WERI-Rb-1 (cell line): ENCODE measurements around the gene C14orf119.

Source experiments
- DNase-seq: peaks from one replicate; pipeline ENCODE4 v3.0.0-alpha.2; 2020
- H3K27ac ChIP-seq: fragments of 250-450 bp; sonication (Bioruptor Pico); 2 replicates; pipeline ENCODE4 v1.5.1; 2020; ENCODE audit warnings: mild to moderate bottlenecking, moderate library complexity
- H3K27me3 ChIP-seq: fragments of 250-450 bp; sonication (Bioruptor Pico); 2 replicates; pipeline ENCODE4 v1.5.1; 2021; ENCODE audit warnings: mild to moderate bottlenecking, low read depth, moderate library complexity; ENCODE audit not compliant: insufficient read depth, severe bottlenecking
- H3K36me3 ChIP-seq: fragments of 250-450 bp; sonication (Bioruptor Pico); 2 replicates; pipeline ENCODE4 v1.5.1; 2020; ENCODE audit warnings: mild to moderate bottlenecking, moderate library complexity
- H3K4me3 ChIP-seq: 2 replicates; pipeline ENCODE4 v1.5.1; 2011; ENCODE audit warnings: low read depth, mild to moderate bottlenecking, control low read depth, low read length
- H3K9me3 ChIP-seq: fragments of 250-450 bp; sonication (Bioruptor Pico); 2 replicates; pipeline ENCODE4 v1.5.1; 2021; ENCODE audit warnings: mild to moderate bottlenecking, moderate library complexity; ENCODE audit not compliant: severe bottlenecking
- TF ChIP-seq, protein P1 (sequence below): IDR thresholded peaks from 2 replicates; pipeline ENCODE4 v1.5.1; 2011; ENCODE audit warnings: low read depth, mild to moderate bottlenecking, control low read depth, inconsistent platforms, low read length

C14orf119 gene

DNA sequence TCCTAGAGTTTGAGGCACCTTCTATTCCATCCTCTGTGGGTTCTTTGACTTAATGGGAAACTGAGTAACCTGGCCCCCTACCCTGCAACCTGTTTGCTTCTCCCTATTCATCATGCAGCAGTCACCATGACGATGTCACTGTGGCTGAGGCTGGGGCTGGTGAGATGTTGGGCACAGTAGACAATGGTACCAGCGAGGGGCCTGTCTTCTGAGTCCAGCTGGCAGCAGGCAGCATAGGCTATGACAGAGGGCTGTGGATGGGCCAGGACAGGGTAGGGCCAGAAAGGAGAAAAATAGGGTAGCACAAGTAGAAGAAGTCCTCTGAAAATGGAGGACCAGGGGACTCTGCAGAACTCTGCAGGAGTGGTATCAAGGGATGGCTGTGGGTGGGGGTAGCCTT, 7.5 kb downstream of the C14orf119 start:
- Histone ChIP-seq H3K4me3 (no peak overlapping the region), H3K36me3 (peaks cover 11% of the 10 kb centered on the region), H3K27ac (no peak overlapping the region), H3K9me3 (no peaks in the 10 kb centered on the region), H3K27me3 (no peaks in the 10 kb centered on the region)
- TF ChIP-seq, protein P1, sequence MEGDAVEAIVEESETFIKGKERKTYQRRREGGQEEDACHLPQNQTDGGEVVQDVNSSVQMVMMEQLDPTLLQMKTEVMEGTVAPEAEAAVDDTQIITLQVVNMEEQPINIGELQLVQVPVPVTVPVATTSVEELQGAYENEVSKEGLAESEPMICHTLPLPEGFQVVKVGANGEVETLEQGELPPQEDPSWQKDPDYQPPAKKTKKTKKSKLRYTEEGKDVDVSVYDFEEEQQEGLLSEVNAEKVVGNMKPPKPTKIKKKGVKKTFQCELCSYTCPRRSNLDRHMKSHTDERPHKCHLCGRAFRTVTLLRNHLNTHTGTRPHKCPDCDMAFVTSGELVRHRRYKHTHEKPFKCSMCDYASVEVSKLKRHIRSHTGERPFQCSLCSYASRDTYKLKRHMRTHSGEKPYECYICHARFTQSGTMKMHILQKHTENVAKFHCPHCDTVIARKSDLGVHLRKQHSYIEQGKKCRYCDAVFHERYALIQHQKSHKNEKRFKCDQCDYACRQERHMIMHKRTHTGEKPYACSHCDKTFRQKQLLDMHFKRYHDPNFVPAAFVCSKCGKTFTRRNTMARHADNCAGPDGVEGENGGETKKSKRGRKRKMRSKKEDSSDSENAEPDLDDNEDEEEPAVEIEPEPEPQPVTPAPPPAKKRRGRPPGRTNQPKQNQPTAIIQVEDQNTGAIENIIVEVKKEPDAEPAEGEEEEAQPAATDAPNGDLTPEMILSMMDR = no peak
- no peak for DNase-seq

DNA sequence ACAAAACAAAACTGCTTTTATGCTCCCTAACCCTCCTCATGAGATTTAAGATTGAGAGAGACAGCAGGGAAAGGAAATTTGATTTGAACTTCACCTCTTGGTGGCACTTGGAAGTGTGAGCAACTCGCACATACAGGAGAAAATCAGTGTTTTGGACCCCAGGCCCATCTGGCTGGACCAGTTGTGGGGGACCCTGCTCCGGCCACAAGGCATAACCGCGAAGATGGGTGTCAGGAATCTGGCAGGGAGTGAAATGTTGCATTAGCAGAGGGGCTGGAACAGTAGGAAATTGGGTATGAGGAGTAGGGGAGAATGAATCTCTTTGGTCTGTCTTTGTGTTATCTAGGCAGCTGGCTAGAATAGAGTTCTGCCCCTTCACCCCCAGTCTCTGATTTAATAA, 8.3 kb downstream of the C14orf119 start:
- Histone ChIP-seq H3K9me3 (peaks cover 2% of the 10 kb centered on the region), H3K27ac (no peak overlapping the region), H3K36me3 (peaks cover 3% of the 10 kb centered on the region), H3K27me3 (no peaks in the 10 kb centered on the region), H3K4me3 (no peak overlapping the region)
- DNase-seq = no peak
- TF ChIP-seq, protein P1 = no peak

DNA sequence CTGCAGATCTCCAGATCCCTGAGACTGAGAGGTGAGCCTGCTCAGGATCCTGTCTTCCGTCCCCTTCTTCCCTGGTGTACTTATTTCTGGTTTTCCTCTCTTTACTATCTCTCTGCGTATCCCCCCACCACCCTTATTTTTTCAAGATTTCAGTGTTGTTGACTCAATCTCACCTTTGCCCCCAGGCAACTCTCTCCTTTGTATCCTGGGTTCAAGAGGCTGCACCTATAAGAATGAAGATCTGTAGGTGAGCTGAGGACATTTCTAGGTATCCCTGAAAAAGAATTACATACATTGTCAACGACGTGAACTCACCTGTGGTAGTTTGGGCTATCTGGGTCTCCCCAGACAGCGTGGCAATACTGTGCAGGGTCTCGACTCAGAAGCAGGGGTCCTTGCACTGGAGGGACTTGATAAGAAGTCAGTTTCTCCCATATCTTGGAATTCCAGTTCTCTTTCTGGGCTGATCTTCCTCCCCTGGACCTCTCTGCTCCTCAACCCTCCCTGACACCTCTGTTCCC, 8.8 kb downstream of the C14orf119 start:
- DNase-seq = no peak
- TF ChIP-seq, protein P1 = no peak
- H3K4me3 ChIP-seq = no peak overlapping the region
- no peaks in the 10 kb centered on the region for H3K36me3 ChIP-seq
- no peak overlapping the region for H3K27ac ChIP-seq
- no peaks in the 10 kb centered on the region for H3K27me3 ChIP-seq
- H3K9me3 ChIP-seq = peaks cover 3% of the 10 kb centered on the region

GRCh38 chr14:23104591-23105347, 9.5 kb downstream of the C14orf119 start, which contains the start of gene CIROP:
TSS of gene CIROP (minus strand) at chr14:23104989. CDS start at chr14:23104920, 69 bp downstream.
- TF ChIP-seq, protein P1 = no peak
- DNase-seq = no peak
- no peaks in the 10 kb centered on the region for H3K27me3 ChIP-seq
- H3K36me3 ChIP-seq = no peaks in the 10 kb centered on the region
- H3K4me3 ChIP-seq = no peak within 1 kb of the TSS
- H3K9me3 ChIP-seq = peaks cover 3% of the 10 kb centered on the region
- H3K27ac ChIP-seq = no peak within 1 kb of the TSS

DNA sequence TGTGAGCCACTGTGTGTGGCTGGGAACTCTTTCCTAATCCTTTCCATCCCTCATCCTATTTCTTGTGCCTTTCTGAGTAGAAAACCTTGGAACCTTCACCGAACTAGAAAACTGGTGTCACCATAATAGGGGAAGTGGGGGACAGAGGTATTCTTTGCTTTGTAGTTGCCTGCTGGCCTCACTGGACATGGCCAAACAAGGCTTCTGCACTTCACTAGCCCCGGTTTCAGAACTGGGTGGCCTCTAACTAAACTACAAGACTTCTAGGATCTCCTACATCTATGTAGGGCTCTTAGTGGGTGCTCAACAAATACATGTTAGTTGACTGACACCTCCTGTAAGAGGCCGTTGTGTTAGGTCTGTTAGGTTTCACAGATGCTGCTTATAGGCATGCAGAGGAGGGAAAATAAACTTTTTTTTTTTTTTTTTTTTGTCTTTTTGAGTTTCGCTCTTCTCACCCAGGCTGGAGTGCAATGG, 10.1 kb downstream of the C14orf119 start:
- DNase-seq = no peak
- Histone ChIP-seq H3K4me3 (no peak overlapping the region), H3K27ac (no peak overlapping the region), H3K36me3 (no peaks in the 10 kb centered on the region), H3K9me3 (peaks cover 3% of the 10 kb centered on the region), H3K27me3 (no peaks in the 10 kb centered on the region)
- TF ChIP-seq, protein P1 = no peak
